GM21515 (cell line): ENCODE data around the gene CFD.
"Not testable (repeated sequence)": the region's sequence is repeated elsewhere in the genome, so short reads cannot be mapped to it uniquely, and the experiment has no call there.

ENCODE experiments used
- ATAC-seq: cut with Tn5 transposase; IDR thresholded peaks from one replicate; pipeline ENCODE4 v1.9.1; 2021; ENCODE audit not compliant: unreplicated experiment

Gene CFD

GRCh38 chr19:825897-826644 is 33.4 kb upstream of the CFD start:
- no peak for ATAC-seq

- no peak for ATAC-seq
These were observed 32.2 kb upstream of the CFD start for GRCh38 chr19:827314-827709.

GRCh38 chr19:827710-828321 is 31.6 kb upstream of the CFD start, which contains the start of gene AZU1:
AZU1 (plus strand) TSS chr19:827837; CDS start chr19:827847, 10 bp downstream.
- ATAC-seq = no peak

GRCh38 chr19:829129-829758 is 30.2 kb upstream of the CFD start:
- no peak for ATAC-seq

GRCh38 chr19:831407-832369 is 27.8 kb upstream of the CFD start:
- no peak for ATAC-seq

- no peak for ATAC-seq
These were observed 25.2 kb upstream of the CFD start for GRCh38 chr19:834216-834615.

GRCh38 chr19:835210-835810 is 24.2 kb upstream of the CFD start:
- no peak for ATAC-seq

GRCh38 chr19:840519-841206 is 18.8 kb upstream of the CFD start, which contains the start of gene PRTN3:
PRTN3 (plus strand) TSS chr19:840999; CDS start chr19:841009, 10 bp downstream.
- ATAC-seq = no peak

GRCh38 chr19:842802-843179 is 16.7 kb upstream of the CFD start:
- not testable (repeated sequence) for ATAC-seq

GRCh38 chr19:843180-843835 is 16.2 kb upstream of the CFD start:
- ATAC-seq = no peak

GRCh38 chr19:843836-844545 is 15.5 kb upstream of the CFD start:
- ATAC-seq = no peak

- ATAC-seq = no peak
These were observed 14.9 kb upstream of the CFD start for GRCh38 chr19:844546-844971.

- ATAC-seq = no peak
These were observed 13.6 kb upstream of the CFD start for GRCh38 chr19:845707-846521.

GRCh38 chr19:848386-848921 is 11.0 kb upstream of the CFD start:
- ATAC-seq = no peak

- not testable (repeated sequence) for ATAC-seq
These were observed 10.3 kb upstream of the CFD start for GRCh38 chr19:849195-849594.

- no peak for ATAC-seq
These were observed 9.1 kb upstream of the CFD start for GRCh38 chr19:850221-850978.

GRCh38 chr19:850979-851335 is 8.5 kb upstream of the CFD start:
- no peak for ATAC-seq
